HG02885 (cell line): ENCODE results near the gene ST8SIA6.
A peak's percentile ranks its signal among the peaks of the same experiment; 100 is the strongest.
"Not testable (repeated sequence)": the region's sequence is repeated elsewhere in the genome, so short reads cannot be mapped to it uniquely, and the experiment has no call there.

Experiments
- ATAC-seq: cut with Tn5 transposase; IDR thresholded peaks from one replicate; pipeline ENCODE4 v1.9.1; 2021; ENCODE audit warnings: mild to moderate bottlenecking; ENCODE audit not compliant: unreplicated experiment, poor library complexity

Gene ST8SIA6

DNA sequence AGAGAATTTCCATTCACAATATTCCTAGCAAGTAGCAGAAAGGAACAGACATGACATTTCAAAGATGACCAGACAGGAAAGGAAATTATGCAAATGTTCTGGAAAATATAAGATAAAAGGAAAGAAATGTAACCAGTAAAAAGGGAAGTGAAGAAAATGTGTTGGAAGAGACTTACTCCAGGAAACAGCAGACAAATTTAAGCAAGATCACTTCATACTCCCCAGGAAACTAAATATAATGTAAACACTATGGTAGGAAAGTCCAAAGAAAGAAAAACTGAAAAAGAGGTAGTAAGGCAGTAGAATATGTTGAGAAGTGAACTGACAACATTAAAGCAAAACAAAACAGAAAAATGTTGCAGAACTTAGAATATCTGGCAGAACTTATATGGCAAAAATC lies 6.4 kb upstream of the ST8SIA6 start:
- no peak for ATAC-seq

GRCh38 chr10:17457083-17457482 lies 2.7 kb upstream of the ST8SIA6 start:
- no peak for ATAC-seq

- ATAC-seq, result no peak
These were observed 1.7 kb upstream of the ST8SIA6 start for GRCh38 chr10:17456032-17456548.

DNA sequence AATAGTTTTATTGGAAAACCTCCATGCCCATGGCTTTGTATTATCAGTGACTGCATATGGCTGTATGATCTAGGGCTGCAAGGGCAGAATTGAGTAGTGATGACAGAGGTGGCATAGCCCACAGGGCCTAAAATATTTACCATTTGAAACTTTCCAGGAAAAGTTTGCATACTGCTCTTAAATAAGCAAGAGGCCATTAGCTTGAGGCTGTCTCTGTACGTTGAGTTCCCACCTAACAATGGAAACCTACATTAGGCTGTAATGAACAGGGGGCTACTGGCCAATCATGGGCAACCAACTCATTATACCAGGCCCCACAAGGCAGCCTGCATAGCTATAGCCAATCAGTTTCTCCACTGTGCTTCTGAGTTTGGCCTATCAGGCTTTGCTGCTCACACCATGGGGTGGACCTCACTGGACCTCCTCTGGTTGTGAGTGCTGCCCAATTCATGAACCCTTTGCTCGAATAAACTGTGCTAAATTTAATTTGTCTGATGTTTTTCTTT lies 673 bp upstream of the ST8SIA6 start:
- no peak for ATAC-seq

DNA sequence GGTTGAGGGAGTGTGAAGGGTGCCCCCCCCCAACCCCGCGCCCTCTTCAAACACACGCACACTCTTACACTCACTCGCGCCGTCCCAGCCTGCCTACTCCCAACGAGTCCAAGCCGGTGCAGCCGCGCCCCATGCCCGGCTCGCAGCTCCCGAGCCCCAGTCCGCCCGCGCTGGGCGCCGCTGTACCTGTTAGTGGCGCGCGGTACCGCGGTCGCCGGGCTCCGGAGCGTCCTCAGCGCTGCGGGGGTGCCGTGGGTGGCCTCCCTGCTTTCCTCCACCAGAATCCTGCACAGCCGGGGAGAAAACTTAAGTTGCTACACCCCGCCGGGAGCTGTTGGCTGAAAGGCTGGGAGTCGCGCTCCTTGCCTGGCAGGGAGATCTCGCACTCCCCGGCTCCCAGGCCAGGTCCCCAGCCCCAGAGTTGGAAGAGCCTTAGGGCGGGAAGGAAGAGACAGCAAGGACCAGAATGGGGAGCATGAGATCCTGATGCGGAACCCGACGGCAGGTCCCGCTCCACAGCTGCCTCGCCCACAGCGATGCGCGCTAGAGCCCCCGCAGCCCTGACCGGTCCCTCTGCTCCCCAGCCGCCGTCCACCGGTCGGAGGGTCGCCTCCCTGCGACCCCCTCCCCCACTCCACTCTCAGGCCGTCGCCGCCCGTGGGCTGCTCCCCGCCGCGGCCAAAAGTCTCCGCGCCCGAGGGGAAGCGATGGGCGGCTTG lies 863 bp downstream of the ST8SIA6 start:
- ATAC-seq, result peak; percentile 43

DNA sequence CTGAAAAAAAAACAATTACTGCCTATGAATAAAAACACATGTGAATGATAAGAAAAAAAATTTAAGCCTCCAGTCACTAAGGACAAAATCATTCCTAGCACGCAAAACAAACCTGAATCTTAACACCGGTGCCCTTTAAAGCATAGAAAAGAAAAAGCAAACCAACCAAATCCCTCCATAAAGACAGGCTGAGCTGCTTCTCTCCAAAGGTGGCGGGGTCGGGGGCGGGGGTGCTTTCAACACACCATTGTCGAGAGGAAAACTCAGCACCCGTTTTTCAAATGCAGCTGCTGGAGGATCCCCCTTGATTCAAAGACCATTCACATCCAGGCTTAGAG lies 1.4 kb downstream of the ST8SIA6 start:
- ATAC-seq, result no peak

GRCh38 chr10:17452060-17452841 lies 2.1 kb downstream of the ST8SIA6 start:
- no peak for ATAC-seq

DNA sequence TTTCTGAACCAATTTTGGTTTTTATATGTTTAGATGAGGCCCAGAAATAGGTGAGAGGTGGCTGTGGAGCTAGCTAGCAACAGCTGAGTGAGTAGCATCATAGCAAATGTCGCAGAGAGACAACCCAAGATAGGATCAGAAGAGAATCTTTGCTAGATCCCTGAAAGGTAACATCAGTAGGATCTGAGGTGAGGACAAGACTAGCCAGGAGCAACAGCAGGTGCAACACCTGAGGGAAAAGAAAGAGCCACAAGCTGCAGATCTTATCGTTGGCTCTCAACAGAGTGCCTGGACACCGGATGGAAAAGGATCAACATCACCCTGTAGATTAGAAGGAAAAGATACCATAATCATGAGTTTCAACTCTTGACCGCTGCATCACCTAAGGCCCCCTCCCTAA lies 4.4 kb downstream of the ST8SIA6 start:
- ATAC-seq, result no peak

GRCh38 chr10:17445400-17445998 lies 8.9 kb downstream of the ST8SIA6 start:
- ATAC-seq, result no peak

DNA sequence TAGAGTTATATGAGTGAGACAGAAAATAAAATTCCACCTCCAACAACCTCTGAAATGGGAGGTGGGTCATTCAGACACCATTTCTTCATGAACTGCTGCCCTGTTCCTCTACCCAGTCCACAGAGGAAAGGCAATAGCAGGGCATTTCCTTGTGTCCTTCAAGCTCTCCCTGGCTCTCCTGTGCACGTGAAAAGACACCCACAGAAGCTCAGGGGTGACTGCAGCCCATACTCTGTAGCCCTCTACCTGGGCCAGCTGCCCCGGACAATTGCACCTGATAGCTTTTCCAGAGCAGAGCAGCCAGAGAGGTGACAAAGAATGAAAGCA lies 10.0 kb downstream of the ST8SIA6 start:
- no peak for ATAC-seq

DNA sequence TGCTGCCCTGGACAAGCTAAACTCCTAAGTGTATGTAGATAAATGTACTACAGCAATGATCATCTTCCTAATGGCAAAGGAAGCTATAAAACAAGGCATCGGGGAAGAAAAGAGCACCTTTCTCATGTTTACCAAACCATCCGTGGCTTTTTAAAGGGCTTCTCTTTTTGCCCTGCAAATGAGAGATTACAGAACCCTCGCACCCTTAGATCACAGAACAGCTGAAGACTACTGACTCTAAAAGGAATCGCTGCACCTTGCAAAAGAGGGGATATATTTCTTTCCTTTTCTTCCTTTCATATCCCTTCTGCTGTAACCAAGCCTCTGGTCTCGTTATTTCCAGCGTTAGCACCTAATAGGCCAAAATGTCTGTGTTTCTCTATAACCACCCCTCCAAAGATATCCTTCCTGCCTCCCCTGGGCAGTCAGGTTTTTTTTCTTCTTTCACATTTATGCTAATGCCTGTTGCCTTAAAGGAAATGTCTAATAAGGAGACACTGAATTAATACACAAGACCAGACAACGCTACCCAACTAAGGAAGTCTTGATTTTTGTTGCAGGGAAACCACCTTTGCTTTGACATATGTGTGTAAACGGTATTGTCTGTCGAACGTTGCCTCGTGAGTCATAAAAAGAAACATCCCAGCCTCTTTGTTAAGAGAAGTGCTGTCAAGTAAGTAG lies 10.5 kb downstream of the ST8SIA6 start:
- peak; percentile 97 for ATAC-seq

- ATAC-seq, result no peak
These were observed 15.8 kb downstream of the ST8SIA6 start for GRCh38 chr10:17438583-17438982.

DNA sequence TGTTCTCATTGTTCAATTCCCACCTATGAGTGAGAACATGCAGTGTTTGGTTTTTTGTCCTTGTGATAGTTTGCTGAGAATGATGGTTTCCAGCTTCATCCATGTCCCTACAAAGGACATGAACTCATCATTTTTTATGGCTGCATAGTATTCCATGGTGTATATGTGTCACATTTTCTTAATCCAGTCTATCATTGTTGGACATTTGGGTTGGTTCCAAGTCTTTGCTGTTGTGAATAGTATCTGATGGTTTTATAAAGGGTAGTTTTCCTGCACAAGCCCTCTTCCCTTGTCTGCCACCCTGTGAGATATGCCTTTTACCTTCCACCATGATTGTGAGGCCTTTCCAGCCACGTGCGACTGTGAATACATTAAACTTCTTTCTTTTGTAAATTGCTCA lies 17.8 kb downstream of the ST8SIA6 start:
- ATAC-seq, result not testable (repeated sequence)

GRCh38 chr10:17435953-17436352 lies 18.4 kb downstream of the ST8SIA6 start:
- ATAC-seq, result no peak

- no peak for ATAC-seq
These were observed 19.2 kb downstream of the ST8SIA6 start for GRCh38 chr10:17435187-17435586.

DNA sequence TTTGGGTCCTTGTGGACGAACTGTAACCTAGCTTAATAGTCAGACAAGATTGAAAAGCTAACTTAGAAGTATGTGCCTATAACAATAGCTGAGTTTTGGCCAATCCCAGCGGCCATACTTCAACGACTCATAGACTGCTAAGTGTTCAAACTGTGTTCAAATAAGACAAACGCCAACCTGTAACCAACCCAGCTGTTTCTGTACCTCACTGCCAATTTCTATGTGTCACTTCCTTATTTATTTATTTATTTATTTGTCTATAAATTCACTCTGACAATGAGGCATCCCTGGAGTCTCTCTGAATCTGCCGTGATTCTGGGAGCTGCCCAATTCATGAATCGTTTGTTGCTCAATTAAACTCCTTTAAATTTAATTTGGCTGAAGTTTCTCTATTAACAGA lies 21.7 kb downstream of the ST8SIA6 start:
- no peak for ATAC-seq

GRCh38 chr10:17431871-17432311 lies 22.5 kb downstream of the ST8SIA6 start:
- no peak for ATAC-seq

- no peak for ATAC-seq
These were observed 23.6 kb downstream of the ST8SIA6 start for GRCh38 chr10:17430647-17431355.

- ATAC-seq, result no peak
These were observed 24.9 kb downstream of the ST8SIA6 start for GRCh38 chr10:17429490-17429889.
